C4-2B (cell line): ENCODE data around the gene MSMO1.
"Not testable (repeated sequence)": the region's sequence is repeated elsewhere in the genome, so short reads cannot be mapped to it uniquely, and the experiment has no call there.

Experiments used
- CTCF ChIP-seq: fragments of 450-650 bp; conservative IDR thresholded peaks from 2 replicates; pipeline ENCODE4 v1.5.1; 2017; ENCODE audit warnings: mild to moderate bottlenecking
- ZFX ChIP-seq: fragments of 450-650 bp; IDR thresholded peaks from 2 replicates; pipeline ENCODE4 v1.6.1; 2017

- not testable (repeated sequence) for TF ChIP-seq CTCF, ZFX
These were observed 42.8 kb upstream of the MSMO1 start for GRCh38 chr4:165284697-165285096.
